ENCODE measurements around the gene GPR17.

The GPR17 gene

DNA sequence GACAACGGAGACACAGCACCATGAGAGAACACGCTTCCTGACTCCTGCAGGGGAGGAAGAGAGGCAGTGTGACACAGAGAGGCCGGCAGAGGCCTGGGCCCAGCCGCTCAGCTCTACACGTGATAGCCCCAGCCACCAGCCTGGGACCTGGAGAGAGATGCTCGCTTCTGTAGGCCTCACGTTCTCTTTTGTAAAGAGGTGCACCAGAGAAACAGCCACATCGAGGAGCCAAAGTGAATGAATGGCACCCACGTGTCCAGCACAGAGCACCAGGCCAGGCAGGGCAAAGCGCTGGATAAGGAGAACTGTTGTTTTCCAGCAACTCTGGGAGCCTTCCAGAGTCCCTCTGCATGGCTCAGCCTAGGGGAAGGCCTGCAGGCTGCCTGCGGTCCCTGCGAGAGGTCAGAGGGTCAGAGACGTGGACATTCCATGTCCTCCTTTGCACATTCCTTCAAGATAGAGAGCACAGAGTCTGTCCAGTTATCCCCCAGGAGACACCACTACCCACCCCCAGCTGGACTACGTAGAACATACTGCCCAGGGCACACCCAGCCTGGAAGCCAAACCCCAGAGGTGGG lies 15.2 kb downstream of the GPR17 start:
- Histone ChIP-seq H3K9me3 (ENCODE audit: control insufficient read depth, insufficient read depth, low read length) (no peaks in the 10 kb centered on the region), H3K36me3 (ENCODE audit: control insufficient read depth, low read length) (no peaks in the 10 kb centered on the region), H3K4me2 (ENCODE audit: low read length) (no peak overlapping the region), H3K27me3 (ENCODE audit: control insufficient read depth, low read length) (peaks cover 11% of the 10 kb centered on the region; the same call in 1 of the 2 replicates), H3K4me3 (ENCODE audit: low read length) (no peak overlapping the region), H3K79me2 (ENCODE audit: control insufficient read depth, low read length) (no peaks in the 10 kb centered on the region), H3F3A (ENCODE audit: control insufficient read depth, insufficient read depth) (no peaks in the 10 kb centered on the region), H3K4me1 (ENCODE audit: control insufficient read depth, low read length) (no peaks in the 10 kb centered on the region), H3K27ac (ENCODE audit: low read depth, low read length) (no peak overlapping the region), H3K9me2 (replicated peaks; ENCODE audit: control insufficient read depth, low read length) (no peaks in the 10 kb centered on the region), H4K20me1 (ENCODE audit: control insufficient read depth, insufficient read depth, low read depth, low read length) (no peaks in the 10 kb centered on the region)
- TF ChIP-seq, protein P1, sequence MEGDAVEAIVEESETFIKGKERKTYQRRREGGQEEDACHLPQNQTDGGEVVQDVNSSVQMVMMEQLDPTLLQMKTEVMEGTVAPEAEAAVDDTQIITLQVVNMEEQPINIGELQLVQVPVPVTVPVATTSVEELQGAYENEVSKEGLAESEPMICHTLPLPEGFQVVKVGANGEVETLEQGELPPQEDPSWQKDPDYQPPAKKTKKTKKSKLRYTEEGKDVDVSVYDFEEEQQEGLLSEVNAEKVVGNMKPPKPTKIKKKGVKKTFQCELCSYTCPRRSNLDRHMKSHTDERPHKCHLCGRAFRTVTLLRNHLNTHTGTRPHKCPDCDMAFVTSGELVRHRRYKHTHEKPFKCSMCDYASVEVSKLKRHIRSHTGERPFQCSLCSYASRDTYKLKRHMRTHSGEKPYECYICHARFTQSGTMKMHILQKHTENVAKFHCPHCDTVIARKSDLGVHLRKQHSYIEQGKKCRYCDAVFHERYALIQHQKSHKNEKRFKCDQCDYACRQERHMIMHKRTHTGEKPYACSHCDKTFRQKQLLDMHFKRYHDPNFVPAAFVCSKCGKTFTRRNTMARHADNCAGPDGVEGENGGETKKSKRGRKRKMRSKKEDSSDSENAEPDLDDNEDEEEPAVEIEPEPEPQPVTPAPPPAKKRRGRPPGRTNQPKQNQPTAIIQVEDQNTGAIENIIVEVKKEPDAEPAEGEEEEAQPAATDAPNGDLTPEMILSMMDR (IDR thresholded peaks at IDR 0.05; ENCODE audit: low read depth, low read length, poor library complexity, severe bottlenecking): no peak
- TF ChIP-seq EZH2phosphoT487 (IDR thresholded peaks at IDR 0.05; ENCODE audit: borderline replicate concordance, low read length): no peak

- Histone ChIP-seq H3K36me3 (ENCODE audit: control insufficient read depth, low read length) (no peaks in the 10 kb centered on the region), H4K20me1 (ENCODE audit: control insufficient read depth, insufficient read depth, low read depth, low read length) (no peaks in the 10 kb centered on the region), H3K9me2 (replicated peaks; ENCODE audit: control insufficient read depth, low read length) (no peaks in the 10 kb centered on the region), H3K4me1 (ENCODE audit: control insufficient read depth, low read length) (no peaks in the 10 kb centered on the region), H3F3A (ENCODE audit: control insufficient read depth, insufficient read depth) (no peaks in the 10 kb centered on the region), H3K27ac (ENCODE audit: low read depth, low read length) (no peak overlapping the region), H3K4me3 (ENCODE audit: low read length) (no peak overlapping the region), H3K4me2 (ENCODE audit: low read length) (no peak overlapping the region), H3K27me3 (ENCODE audit: control insufficient read depth, low read length) (peaks cover 14% of the 10 kb centered on the region; the same call in 1 of the 2 replicates), H3K79me2 (ENCODE audit: control insufficient read depth, low read length) (no peaks in the 10 kb centered on the region), H3K9me3 (ENCODE audit: control insufficient read depth, insufficient read depth, low read length) (no peaks in the 10 kb centered on the region)
- no peak for TF ChIP-seq EZH2phosphoT487 (IDR thresholded peaks at IDR 0.05; ENCODE audit: borderline replicate concordance, low read length)
- TF ChIP-seq, protein P1 (IDR thresholded peaks at IDR 0.05; ENCODE audit: low read depth, low read length, poor library complexity, severe bottlenecking): no peak
These were observed 16.1 kb downstream of the GPR17 start for GRCh38 chr2:127661949-127662510.

- Histone ChIP-seq H3K4me3 (ENCODE audit: low read length) (no peak overlapping the region), H3K79me2 (ENCODE audit: control insufficient read depth, low read length) (no peaks in the 10 kb centered on the region), H3K36me3 (ENCODE audit: control insufficient read depth, low read length) (no peaks in the 10 kb centered on the region), H3K27me3 (ENCODE audit: control insufficient read depth, low read length) (peaks cover 14% of the 10 kb centered on the region; the same call in 1 of the 2 replicates), H3F3A (ENCODE audit: control insufficient read depth, insufficient read depth) (no peaks in the 10 kb centered on the region), H3K4me1 (ENCODE audit: control insufficient read depth, low read length) (no peaks in the 10 kb centered on the region), H3K4me2 (ENCODE audit: low read length) (no peak overlapping the region), H3K9me3 (ENCODE audit: control insufficient read depth, insufficient read depth, low read length) (no peaks in the 10 kb centered on the region), H3K27ac (ENCODE audit: low read depth, low read length) (no peak overlapping the region), H4K20me1 (ENCODE audit: control insufficient read depth, insufficient read depth, low read depth, low read length) (no peaks in the 10 kb centered on the region), H3K9me2 (replicated peaks; ENCODE audit: control insufficient read depth, low read length) (no peaks in the 10 kb centered on the region)
- TF ChIP-seq, protein P1 (IDR thresholded peaks at IDR 0.05; ENCODE audit: low read depth, low read length, poor library complexity, severe bottlenecking): no peak
- TF ChIP-seq EZH2phosphoT487 (IDR thresholded peaks at IDR 0.05; ENCODE audit: borderline replicate concordance, low read length): no peak
These were observed 17.1 kb downstream of the GPR17 start for GRCh38 chr2:127662937-127663565.

All from DOHH2 (cell line).